GM10266 (cell line): Measurements from ENCODE around the gene PIP.

Source experiments
- DNase-seq: peaks from one replicate; pipeline ENCODE4 v3.0.0; 2012; ENCODE audit errors: extremely low spot score
- TF ChIP-seq, protein P1 (sequence below): IDR thresholded peaks from 2 replicates; pipeline ENCODE4 v1.5.1; 2012; ENCODE audit warnings: mild to moderate bottlenecking, low read depth; ENCODE audit not compliant: control insufficient read depth, insufficient read depth; ENCODE audit errors: missing control alignments

The PIP gene

DNA sequence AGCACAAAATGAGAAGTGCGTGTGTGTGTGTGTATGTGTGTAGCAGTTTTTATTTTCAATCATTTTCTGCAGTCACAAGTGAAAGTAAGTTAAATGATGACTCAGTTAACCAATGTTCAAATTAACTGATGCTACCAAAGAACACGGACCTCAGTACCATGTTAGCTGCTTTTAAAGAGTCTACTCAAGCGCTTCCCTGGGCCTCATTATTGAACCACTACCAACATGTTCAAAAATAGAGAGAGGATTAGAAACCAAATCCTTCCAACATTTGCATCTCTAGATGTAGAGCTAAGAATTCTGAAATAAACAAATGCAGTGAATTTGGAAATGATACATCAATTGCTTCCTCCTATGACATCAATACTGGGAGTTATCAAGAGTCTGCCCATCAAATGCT lies 51.1 kb downstream of the PIP start, which contains the start of gene TAS2R39:
Gene TAS2R39, plus strand, starts transcription at position 396 of the 400 bp plus-strand sequence. Its CDS starts 0 bp downstream, at position 396.
- no peak for DNase-seq
- TF ChIP-seq, protein P1, sequence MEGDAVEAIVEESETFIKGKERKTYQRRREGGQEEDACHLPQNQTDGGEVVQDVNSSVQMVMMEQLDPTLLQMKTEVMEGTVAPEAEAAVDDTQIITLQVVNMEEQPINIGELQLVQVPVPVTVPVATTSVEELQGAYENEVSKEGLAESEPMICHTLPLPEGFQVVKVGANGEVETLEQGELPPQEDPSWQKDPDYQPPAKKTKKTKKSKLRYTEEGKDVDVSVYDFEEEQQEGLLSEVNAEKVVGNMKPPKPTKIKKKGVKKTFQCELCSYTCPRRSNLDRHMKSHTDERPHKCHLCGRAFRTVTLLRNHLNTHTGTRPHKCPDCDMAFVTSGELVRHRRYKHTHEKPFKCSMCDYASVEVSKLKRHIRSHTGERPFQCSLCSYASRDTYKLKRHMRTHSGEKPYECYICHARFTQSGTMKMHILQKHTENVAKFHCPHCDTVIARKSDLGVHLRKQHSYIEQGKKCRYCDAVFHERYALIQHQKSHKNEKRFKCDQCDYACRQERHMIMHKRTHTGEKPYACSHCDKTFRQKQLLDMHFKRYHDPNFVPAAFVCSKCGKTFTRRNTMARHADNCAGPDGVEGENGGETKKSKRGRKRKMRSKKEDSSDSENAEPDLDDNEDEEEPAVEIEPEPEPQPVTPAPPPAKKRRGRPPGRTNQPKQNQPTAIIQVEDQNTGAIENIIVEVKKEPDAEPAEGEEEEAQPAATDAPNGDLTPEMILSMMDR: no peak

DNA sequence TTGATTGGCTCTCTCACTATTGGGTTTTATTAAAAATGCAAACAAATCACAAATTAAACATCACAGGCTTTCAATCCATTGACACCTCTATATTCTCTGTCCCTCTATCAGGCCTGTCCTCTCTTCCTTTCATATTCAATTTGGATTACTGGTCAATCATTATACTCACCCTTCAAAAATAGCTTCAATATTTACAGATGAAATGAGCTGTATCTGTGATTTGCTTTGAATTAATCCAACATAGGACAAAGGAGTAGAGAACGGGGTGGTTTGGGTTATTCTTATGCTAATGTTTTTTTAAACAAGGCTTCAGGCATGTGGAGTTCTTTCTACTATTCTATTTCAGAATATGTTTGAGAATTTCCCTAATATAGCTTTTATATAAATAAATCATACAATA lies 53.7 kb downstream of the PIP start:
- TF ChIP-seq, protein P1: no peak
- DNase-seq: no peak

GRCh38 chr7:143188994-143189393 lies 57.1 kb downstream of the PIP start:
- DNase-seq: no peak

More at GRCh38 chr7:143188994-143189393, 57.1 kb downstream of the PIP start:
- TF ChIP-seq, protein P1: no peak
